ENCODE results near the gene EDARADD.

GRCh38 chr1:236518322-236518721 lies 124.2 kb downstream of the EDARADD start:
- TF ChIP-seq POLR2A (IDR thresholded peaks at IDR 0.05) (no peak), CTCF (IDR thresholded peaks at IDR 0.05) (no peak)
